ENCODE measurements around the gene CCSER1. TPM values are rescaled to one million over a fixed set of nuclear protein-coding genes. Genes with fewer than 3 reads are reported as not detected.
"Not testable (repeated sequence)": the region's sequence is repeated elsewhere in the genome, so short reads cannot be mapped to it uniquely, and the experiment has no call there.

The CCSER1 gene
- total RNA-seq, 2 experiments from 2014 or later: not detected

DNA sequence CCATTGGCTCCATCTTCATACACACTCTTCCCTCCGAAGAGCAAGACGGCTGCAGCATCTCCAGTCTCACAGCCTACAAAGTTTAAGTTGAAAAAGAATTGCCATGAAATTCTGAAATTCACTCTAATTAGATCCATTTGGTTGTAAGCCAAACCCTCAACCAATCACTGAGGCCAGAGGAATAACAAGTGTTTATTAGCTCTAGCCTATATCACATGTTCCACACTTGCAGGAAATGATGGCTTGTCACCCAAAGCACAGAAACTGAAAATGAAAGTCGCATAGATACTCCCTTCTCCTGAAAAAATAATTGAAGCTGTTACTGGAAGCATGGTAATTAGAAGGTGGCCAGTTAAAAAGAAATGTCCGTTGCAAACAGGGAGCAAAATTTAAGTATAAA, 1071.8 kb downstream of the CCSER1 start:
- TF ChIP-seq, protein P1, sequence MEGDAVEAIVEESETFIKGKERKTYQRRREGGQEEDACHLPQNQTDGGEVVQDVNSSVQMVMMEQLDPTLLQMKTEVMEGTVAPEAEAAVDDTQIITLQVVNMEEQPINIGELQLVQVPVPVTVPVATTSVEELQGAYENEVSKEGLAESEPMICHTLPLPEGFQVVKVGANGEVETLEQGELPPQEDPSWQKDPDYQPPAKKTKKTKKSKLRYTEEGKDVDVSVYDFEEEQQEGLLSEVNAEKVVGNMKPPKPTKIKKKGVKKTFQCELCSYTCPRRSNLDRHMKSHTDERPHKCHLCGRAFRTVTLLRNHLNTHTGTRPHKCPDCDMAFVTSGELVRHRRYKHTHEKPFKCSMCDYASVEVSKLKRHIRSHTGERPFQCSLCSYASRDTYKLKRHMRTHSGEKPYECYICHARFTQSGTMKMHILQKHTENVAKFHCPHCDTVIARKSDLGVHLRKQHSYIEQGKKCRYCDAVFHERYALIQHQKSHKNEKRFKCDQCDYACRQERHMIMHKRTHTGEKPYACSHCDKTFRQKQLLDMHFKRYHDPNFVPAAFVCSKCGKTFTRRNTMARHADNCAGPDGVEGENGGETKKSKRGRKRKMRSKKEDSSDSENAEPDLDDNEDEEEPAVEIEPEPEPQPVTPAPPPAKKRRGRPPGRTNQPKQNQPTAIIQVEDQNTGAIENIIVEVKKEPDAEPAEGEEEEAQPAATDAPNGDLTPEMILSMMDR (conservative IDR thresholded peaks at IDR 0.05; ENCODE audit: low read length): no peak
- TF ChIP-seq EZH2phosphoT487 (IDR thresholded peaks at IDR 0.05; ENCODE audit: borderline replicate concordance, low read depth, low read length): no peak
- no peaks in the 10 kb centered on the region for H3K79me2 ChIP-seq (ENCODE audit: insufficient read depth, low read depth, low read length)
- CTCF ChIA-PET (ENCODE audit: unreplicated experiment): no interaction called here
- intact Hi-C loops (cut with micrococcal nuclease; ENCODE audit: unreplicated experiment): no loop called here
- H2AFZ ChIP-seq (ENCODE audit: low read length): no peak overlapping the region
- no peak overlapping the region for H3K4me2 ChIP-seq (ENCODE audit: low read length)
- POLR2A ChIA-PET: no interaction called here
- DNase-seq (ENCODE audit: low spot score): no peak
- H3K27ac ChIP-seq (ENCODE audit: low read depth, low read length, poor library complexity, severe bottlenecking): no peak overlapping the region
- H3K4me1 ChIP-seq (ENCODE audit: insufficient read depth, low read length, poor library complexity, severe bottlenecking): no peaks in the 10 kb centered on the region
- H3K4me3 ChIP-seq (ENCODE audit: low read depth, low read length, poor library complexity, severe bottlenecking): no peak overlapping the region
- H3K9me2 ChIP-seq (ENCODE audit: insufficient read depth, low read length): no peaks in the 10 kb centered on the region
- no TSS peak for BruUV-seq (replicated peaks)
- H3K9me3 ChIP-seq (ENCODE audit: low read length): no peaks in the 10 kb centered on the region
- H4K20me1 ChIP-seq (ENCODE audit: insufficient read depth, low read length): no peaks in the 10 kb centered on the region
- no peaks in the 10 kb centered on the region for H3K36me3 ChIP-seq (ENCODE audit: insufficient read depth, low read length)

DNA sequence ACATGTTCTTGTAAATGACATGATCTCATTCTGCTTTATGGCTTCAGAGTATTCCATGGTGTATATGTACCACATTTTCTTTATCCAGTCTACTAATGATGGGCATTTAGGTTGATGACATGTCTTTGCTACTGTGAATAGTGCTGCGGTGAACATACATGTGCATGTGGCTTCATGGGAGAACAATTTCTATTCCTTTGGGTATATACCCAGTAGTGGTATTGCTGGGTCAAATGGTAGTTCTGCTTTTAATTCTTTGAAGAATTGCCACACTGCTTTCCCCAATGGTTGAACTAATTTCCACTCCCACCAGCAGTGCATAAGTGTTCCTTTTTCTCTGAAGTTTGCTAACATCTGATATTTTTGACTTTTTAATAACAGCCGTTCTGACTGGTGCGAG, 1080.3 kb downstream of the CCSER1 start:
- no TSS peak for BruUV-seq (replicated peaks)
- intact Hi-C loops (cut with micrococcal nuclease; ENCODE audit: unreplicated experiment): no loop called here
- Histone ChIP-seq H3K4me2 (ENCODE audit: low read length) (no peak overlapping the region), H3K9me2 (ENCODE audit: insufficient read depth, low read length) (no peaks in the 10 kb centered on the region), H3K4me1 (ENCODE audit: insufficient read depth, low read length, poor library complexity, severe bottlenecking) (no peaks in the 10 kb centered on the region), H3K4me3 (ENCODE audit: low read depth, low read length, poor library complexity, severe bottlenecking) (no peak overlapping the region), H3K79me2 (ENCODE audit: insufficient read depth, low read depth, low read length) (no peaks in the 10 kb centered on the region), H2AFZ (ENCODE audit: low read length) (no peak overlapping the region), H3K9me3 (ENCODE audit: low read length) (no peaks in the 10 kb centered on the region), H4K20me1 (ENCODE audit: insufficient read depth, low read length) (no peaks in the 10 kb centered on the region), H3K36me3 (ENCODE audit: insufficient read depth, low read length) (no peaks in the 10 kb centered on the region), H3K27ac (ENCODE audit: low read depth, low read length, poor library complexity, severe bottlenecking) (no peak overlapping the region)
- CTCF ChIA-PET (ENCODE audit: unreplicated experiment): no interaction called here
- TF ChIP-seq, protein P1 (conservative IDR thresholded peaks at IDR 0.05; ENCODE audit: low read length): no peak
- no peak for TF ChIP-seq EZH2phosphoT487 (IDR thresholded peaks at IDR 0.05; ENCODE audit: borderline replicate concordance, low read depth, low read length)
- POLR2A ChIA-PET: no interaction called here
- DNase-seq (ENCODE audit: low spot score): no peak

DNA sequence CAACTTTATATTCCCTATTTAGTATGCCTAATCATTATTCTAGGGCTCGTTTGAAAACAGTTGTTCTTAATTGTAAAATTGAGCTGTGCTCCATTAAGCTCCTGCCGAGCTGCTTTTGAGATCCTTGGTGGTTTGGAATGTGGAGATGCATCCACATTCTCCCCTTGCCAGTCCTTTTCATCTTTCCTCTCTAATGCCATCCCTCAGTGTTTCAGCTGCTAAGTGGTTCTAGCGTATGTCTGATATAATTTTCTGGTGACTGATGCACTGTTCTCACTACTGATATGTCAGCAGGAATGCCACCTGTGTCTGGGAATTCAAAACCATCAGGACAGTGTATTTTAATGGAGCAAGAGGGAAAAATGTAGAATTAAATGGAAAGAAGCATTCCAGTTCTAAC, 1085.0 kb downstream of the CCSER1 start:
- Histone ChIP-seq H3K9me2 (ENCODE audit: insufficient read depth, low read length) (no peaks in the 10 kb centered on the region), H2AFZ (ENCODE audit: low read length) (no peak overlapping the region), H3K36me3 (ENCODE audit: insufficient read depth, low read length) (no peaks in the 10 kb centered on the region), H3K4me3 (ENCODE audit: low read depth, low read length, poor library complexity, severe bottlenecking) (no peak overlapping the region), H3K4me1 (ENCODE audit: insufficient read depth, low read length, poor library complexity, severe bottlenecking) (no peaks in the 10 kb centered on the region), H3K4me2 (ENCODE audit: low read length) (no peak overlapping the region), H4K20me1 (ENCODE audit: insufficient read depth, low read length) (no peaks in the 10 kb centered on the region), H3K27ac (ENCODE audit: low read depth, low read length, poor library complexity, severe bottlenecking) (no peak overlapping the region), H3K9me3 (ENCODE audit: low read length) (no peaks in the 10 kb centered on the region), H3K79me2 (ENCODE audit: insufficient read depth, low read depth, low read length) (no peaks in the 10 kb centered on the region)
- ChIA-PET CTCF (ENCODE audit: unreplicated experiment) (no interaction called here), POLR2A (interaction anchor here (1.1 to 1.2 kb wide), 2 partner anchors 9 to 14 kb away, joined by 4 read pairs; no protein-coding TSS in a partner anchor)
- BruUV-seq (replicated peaks): no TSS peak
- TF ChIP-seq, protein P1 (conservative IDR thresholded peaks at IDR 0.05; ENCODE audit: low read length): no peak
- no peak for DNase-seq (ENCODE audit: low spot score)
- intact Hi-C loops (cut with micrococcal nuclease; ENCODE audit: unreplicated experiment): no loop called here

DNA sequence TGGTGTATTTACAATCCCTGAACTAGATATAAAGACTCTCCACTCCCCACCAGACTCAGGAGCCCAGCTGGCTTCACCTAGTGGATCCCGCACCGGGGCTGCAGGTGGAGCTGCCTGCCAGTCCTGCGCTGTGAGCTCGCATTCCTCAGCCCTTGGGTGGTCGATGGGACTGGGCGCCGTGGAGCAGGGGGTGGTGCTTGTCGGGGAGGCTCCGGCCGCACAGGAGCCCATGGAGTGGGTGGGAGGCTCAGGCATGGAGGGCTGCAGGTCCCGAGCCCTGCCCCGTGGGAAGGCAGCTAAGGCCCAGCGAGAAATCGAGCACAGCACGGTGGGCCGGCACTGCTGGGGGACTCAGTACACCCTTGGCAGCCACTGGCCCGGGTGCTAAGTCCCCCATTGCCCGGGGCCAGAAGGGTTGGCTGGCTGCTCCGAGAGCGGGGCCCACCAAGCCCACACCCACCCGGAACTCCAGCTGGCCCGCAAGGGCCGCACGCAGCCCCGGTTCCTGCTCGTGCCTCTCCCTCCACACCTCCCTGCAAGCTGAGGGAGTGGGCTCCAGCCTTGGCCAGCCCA, 1090.7 kb downstream of the CCSER1 start:
- H4K20me1 ChIP-seq (ENCODE audit: insufficient read depth, low read length); H3K4me3 ChIP-seq (ENCODE audit: low read depth, low read length, poor library complexity, severe bottlenecking); H3K4me1 ChIP-seq (ENCODE audit: insufficient read depth, low read length, poor library complexity, severe bottlenecking); H3K36me3 ChIP-seq (ENCODE audit: insufficient read depth, low read length); H3K9me3 ChIP-seq (ENCODE audit: low read length); intact Hi-C loops (cut with micrococcal nuclease; ENCODE audit: unreplicated experiment); H3K27ac ChIP-seq (ENCODE audit: low read depth, low read length, poor library complexity, severe bottlenecking); H2AFZ ChIP-seq (ENCODE audit: low read length); H3K79me2 ChIP-seq (ENCODE audit: insufficient read depth, low read depth, low read length); POLR2A ChIA-PET; H3K4me2 ChIP-seq (ENCODE audit: low read length); CTCF ChIA-PET (ENCODE audit: unreplicated experiment); H3K9me2 ChIP-seq (ENCODE audit: insufficient read depth, low read length); DNase-seq (ENCODE audit: low spot score); BruUV-seq (replicated peaks): not testable (repeated sequence)
